H4 (cell line): ENCODE measurements around the gene SLC6A6. TPM values are rescaled to one million over a fixed set of nuclear protein-coding genes. Genes with fewer than 3 reads are reported as not detected.

Experiments used
- DNase-seq: peaks from one replicate; pipeline ENCODE4 v3.0.0-alpha.2; 2015; ENCODE audit warnings: low spot score
- total RNA-seq: library from RNA; depleted of rRNA; stranded (reverse); fragments of >200 nt; shearing (Covaris generic); gene quantifications from 2 replicates; pipeline ENCODE4 v1.2.3, GENCODE V29; 2014

The SLC6A6 gene
- total RNA-seq, 1 experiment from 2014 or later, result 29.8 TPM

DNA sequence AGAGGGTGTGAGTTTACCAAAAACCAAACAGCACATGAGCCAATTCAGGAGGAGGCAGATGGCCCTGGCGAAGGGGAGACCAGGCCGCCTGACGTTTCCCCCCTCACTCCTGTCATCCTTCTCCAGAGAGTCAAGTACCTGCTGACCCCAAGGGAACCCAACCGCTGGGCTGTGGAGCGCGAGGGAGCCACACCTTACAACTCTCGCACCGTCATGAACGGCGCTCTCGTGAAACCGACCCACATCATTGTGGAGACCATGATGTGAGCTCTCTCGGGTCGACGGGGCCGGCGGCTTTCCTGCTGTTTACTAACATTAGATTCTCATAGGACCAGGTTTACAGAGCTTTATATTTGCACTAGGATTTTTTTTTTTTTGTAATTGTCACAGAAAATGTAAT, 82.3 kb downstream of the SLC6A6 start:
- no peak for DNase-seq

DNA sequence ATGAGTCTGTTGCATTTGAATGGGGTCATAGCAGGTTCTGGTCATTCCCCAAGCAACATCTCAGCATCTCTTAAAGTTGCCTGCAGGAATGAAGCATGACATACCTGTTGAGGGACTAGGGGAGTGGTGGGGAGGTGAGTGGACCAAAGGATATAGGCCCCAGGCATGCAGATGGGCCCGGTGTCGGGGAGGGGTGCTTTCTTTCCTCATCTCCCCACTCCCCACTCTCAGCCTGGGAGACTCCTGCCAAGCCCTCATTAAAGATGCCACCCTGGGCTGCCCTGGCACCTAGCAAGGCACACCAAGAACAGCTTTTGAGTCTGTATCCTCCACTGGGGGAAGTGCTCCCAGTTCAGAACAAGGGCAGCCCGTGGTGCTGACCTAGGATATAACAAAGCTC, 83.6 kb downstream of the SLC6A6 start:
- DNase-seq, result no peak

DNA sequence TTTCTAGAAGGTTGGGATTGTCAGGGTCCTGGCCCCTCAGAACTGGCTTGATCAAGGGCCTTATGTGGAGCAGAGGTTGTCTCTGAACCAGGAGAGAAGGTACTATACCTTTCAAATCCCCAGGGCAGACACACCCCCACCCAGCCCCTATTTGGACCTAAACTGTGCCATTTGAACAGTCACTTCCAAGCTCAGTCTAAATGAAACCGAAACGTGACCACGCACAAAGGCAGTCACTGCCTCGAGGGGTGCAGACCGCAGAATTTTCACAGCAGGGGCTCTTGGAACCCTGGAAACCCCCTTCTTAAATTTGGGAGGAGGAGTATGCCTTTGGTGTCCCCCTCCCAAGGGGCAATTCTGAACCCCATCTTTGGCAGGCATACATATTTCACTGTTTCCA, 84.1 kb downstream of the SLC6A6 start:
- DNase-seq, result no peak

DNA sequence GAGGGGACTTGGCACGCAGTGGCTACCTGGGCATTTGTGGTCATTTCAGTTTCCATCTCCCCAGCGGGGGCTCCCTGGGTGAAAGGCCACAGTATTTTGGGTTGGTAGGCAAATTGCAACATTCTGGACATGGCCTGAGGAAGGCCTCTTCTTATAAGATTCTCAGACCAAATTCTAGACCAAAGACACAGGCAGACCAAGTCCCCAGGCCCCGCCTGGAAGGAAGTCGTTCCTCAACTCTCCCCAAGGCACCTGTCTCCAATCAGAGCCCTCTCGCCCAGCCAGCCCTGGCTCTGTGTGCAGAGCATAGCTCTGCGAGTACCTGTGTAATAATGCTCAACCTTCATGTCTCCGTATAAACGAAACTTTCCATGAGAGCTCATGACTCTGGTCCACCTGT, 84.7 kb downstream of the SLC6A6 start:
- no peak for DNase-seq

DNA sequence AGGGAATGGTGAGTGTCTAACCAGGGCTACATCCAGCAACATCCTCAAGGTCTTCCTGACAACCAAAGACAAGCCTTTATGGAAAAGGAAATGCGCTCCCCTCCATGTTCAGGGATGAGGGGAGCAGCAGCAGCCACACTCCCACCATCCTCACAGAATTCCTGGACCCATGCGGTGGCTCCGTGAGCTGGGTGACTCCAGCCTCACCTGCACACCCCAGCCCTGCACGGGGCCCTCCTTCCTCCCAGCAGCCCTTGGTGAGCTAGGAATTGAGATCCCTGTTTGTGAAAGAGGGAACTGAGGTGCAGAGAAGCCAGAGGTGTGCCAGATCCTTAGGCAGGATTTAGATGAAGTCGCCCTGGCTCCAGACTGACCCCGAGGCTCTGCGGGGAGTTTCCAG, 85.4 kb downstream of the SLC6A6 start:
- no peak for DNase-seq

DNA sequence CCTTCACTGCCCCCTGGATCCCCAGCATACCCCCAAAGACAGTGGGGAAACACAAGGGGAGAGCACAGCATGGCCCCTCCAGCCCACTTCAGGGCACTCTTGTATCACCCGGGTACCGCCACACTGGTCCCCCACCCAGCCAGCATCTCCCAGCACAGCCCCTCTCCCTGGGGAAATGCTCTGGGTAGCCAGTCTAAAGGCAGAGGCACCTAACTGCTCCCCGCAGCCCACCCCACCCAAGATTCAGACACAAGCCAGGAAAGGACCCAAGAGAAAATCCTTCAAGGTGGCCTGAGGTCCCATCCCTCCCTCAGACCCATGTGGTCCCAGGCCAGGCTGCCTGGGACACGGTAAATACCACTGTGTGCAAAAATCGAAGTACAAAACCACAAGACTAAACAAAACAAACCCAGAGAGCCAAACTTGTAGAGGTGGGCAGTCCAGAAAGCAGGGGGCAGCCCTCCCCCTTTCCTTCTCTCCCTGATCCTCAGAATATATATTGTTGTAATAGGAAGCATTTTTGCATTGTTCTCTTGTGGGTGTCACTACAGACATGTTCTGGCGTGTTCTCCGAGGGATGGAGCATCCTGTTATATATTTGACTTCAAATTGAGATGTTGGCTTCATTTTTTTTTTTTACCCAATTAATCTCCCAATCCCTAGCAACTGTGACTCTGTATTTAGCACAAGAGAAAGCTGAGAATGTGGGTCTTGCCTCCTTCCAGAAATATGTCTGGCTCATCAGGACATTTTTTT, 86.1 kb downstream of the SLC6A6 start:
- no peak for DNase-seq

DNA sequence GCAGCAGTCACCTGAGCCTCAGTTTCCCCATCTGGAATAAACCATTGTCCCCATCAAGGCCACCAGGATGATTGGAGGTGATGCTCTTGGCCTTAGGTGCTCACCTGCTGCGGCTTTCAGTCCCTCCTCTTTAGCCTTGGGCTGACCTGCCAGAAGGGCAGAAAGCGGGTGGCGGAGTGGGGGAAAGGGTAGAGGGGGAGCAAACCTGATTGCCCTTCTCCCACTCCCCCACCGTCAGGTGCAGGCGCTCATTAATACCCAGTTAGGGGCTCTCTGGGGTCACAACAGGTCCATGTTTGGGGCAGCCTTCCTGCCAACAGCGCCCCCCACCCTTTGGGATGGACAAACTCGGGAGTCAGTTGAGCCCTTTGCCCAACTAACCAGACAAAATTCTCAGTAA, 87.2 kb downstream of the SLC6A6 start:
- no peak for DNase-seq

DNA sequence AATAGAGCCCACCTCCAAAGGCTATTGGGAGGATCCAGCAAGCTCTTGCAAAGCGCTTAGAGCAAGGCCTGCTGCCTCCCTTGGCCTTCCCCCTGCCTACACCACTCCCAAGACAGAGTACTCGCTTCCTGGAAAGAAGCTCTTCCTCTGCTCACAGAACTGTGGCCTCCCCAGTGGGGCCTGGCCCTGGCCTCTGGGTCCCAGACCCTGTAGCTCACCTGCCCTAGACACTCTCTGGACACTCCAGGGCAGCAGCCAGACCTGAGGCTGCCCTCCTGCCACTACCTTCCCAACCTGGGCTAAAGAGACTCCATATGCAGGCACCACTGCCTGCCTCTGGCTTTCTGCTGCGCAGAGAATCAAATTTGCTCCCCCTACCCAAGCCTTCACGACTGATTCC, 87.8 kb downstream of the SLC6A6 start:
- DNase-seq, result no peak

DNA sequence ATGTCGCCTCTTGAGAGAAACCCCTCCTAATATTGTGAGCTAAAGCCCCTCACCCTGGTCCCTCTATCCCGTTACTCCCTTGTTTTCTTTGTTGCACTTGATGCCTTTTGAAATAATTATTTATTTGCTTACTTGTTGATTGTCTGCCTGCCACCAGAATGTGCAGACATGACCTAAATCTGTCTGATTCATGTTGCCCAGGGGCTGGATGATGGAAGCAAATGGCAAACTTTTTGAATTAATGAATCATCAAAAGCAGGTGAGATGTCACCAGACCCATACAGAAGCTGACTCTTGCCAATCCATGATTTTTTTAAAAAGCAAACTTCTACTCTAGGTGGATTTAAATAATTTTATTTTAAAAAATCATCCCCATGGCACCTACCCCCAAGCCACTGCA, 88.4 kb downstream of the SLC6A6 start:
- no peak for DNase-seq

DNA sequence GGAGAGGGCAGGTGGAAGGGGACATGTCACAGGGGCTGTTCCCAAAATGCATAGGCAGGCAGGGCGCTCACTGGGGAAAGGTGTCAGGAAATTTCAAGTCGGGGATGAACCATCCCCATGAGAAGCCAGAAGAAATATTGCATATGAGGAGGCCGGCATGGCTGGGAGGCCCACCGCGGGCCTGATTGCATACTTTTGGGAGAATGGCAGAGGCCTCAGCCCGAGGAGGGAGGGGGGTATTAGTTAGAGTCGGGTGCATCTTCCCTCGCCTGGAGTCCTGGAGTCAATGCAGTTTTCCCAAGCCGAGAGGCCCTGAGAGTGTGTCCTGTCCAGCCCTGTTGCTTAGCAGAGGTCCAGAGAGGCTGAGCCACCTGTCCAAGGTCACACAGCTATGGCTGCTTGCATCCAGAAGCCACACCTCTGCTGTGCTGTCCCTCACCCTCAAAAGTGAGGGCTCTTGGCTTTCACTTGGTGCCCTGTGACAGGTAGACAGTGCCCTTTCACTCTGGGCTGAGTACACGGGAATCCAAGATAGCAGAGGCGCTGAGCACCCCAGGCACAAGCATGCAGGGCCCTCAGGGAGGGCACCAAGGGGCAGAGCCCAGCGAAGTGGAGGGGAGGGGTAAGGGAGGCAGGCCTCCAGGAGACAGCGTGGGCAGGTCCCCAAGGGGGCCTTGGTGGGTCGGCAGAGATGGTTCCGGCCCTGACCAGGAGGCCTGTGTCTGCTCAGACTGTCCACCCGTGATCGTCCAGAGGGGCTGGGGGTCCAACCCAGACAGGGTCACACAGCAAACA, 89.2 kb downstream of the SLC6A6 start:
- no peak for DNase-seq

DNA sequence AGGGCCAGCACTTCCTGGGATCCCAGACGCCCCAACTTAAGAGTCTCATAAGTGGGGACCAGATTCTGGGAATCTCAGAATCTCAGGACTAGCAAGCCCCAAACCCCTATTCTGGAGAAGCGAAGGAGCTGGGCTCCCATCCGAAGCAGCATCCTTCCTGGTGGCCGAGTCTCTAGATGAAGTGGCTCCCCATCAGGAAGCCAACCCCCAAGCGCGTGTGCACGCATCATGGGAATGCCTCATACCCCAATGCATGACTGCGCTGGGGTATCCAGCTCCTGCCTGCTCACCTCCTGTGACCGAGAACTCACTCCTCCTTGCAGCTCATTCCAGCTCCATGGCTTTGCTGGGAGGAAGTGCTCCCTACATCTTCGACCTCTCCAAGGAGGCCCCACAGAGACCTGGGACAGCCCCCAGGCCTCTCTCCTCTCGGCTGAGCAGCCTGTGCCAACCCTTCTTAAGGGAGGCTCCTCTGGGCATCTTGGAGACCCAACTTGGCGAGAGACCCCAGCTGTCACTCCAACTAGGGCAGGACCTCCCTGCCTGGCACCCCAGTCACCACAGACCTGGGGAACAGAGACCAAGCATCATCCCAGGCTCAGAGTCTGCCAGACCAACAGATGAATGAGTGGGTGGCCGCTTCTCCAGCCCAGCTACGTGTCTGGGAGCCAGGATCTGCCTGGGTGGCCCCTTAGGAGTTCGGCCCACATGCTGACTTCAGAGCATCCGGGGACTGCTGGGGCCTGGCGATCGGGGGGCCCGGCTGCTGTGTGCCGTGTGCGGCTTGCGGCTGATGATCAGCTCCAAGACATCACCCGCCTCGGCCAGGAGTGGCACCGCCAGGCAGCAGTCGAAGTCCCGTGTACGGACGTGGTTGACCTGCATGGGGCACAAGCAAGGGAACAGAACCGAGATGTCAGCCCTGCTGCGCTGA, 90.8 kb downstream of the SLC6A6 start:
- no peak for DNase-seq

DNA sequence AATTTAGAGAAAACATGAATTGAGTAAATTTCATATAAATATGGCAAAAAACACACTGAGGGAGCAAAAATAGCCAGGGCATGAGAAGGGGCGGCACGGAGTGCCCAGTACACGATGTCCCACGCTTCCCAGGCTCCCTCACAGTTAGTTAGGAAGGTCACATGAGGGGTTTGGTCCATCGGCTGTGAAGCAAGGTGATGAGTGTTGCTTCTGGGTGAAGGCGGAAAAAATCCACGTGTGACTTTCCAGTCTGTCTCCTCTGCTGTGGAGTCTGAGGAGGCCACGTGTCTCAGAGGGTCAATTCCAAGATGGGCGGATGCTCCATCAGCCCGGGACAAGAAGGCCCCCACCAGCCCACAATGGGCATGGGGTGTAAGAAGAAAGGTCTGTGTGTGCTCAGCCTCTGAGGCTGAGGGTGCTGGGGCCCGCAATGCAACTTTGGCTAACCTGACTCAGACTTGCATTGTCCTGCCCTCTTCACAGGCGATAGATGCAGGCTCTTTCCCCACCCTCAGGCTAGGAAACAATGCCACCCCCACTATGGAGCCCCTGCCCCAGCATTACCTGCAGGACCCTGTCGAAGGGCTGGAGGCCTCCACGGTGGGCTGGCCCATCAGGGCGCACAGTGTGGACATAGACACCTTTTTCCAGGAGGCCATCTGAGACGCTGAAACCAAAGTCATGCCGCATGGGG, 92.0 kb downstream of the SLC6A6 start:
- DNase-seq, result no peak

DNA sequence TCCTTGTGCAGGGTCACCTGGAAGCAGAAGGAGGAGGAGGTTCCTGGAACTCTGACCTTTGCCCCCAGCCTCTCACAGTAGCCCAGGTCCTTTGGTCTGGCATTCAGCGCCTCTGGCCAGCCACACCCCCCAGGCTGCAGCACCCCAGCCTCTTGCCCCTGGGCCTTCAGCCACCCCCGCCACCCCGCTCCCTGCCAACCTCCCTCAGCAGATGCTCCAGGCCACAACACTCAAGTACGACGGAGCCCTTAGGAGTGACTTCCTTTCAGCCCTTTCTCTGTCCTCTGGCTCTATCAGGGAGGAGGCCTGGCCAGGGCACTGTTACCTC, 92.5 kb downstream of the SLC6A6 start:
- DNase-seq, result no peak

DNA sequence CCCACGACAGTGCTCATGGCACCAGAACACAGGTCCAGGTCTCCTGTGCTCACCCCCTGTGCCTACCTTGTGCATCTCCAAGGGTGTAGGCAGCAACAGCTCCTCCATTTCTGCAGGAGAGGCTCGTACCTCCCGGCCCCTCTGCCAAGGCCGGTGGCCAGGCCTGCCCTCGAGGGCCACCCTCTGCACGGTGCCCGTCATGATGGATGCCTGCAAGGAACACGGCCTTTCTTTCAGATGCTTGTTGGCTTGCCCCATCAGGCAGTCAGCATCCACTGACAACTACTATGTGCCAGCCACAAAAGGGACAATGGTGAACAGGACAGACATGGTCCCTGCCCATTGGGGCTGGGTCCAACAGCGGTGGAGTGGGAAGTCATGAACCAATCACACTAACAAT, 93.9 kb downstream of the SLC6A6 start:
- no peak for DNase-seq

DNA sequence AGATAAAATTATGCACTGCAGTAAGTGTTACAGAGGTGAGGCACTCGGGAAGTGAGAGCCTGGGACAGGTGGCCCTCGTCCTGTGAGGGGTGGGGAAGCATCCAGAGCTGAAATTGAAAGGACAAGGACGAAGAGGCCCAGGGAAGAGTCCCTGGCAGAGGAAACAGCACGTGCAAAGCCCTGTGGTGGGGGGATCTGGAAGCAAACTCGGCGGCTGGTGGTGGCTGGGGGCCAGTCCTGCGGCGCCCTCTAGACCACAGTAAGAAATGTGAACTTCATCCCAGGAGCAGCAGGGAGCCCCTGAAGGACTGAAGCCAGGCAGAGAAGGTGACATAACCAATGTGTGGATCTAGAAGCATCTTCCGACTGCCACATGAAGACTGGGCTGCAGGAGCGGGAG, 94.9 kb downstream of the SLC6A6 start:
- DNase-seq, result no peak

DNA sequence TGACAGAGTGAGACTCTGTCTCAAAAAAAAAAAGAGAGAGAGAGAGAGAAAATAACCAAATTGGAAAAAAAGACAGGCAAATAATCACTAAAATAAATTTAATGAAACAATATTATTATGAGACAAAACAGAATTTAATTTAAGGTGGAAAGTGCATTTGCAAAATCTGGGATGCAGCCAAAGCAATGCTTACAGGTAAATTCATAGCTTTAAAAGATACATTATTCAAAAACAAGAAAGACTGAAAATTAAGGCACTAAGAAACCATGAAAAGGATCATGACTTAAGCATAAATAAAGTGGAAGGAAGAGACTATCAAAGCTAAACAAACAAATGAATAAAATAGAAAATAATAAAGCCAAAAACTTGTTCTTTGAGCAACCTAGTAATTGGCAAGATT, 100.1 kb downstream of the SLC6A6 start:
- no peak for DNase-seq

DNA sequence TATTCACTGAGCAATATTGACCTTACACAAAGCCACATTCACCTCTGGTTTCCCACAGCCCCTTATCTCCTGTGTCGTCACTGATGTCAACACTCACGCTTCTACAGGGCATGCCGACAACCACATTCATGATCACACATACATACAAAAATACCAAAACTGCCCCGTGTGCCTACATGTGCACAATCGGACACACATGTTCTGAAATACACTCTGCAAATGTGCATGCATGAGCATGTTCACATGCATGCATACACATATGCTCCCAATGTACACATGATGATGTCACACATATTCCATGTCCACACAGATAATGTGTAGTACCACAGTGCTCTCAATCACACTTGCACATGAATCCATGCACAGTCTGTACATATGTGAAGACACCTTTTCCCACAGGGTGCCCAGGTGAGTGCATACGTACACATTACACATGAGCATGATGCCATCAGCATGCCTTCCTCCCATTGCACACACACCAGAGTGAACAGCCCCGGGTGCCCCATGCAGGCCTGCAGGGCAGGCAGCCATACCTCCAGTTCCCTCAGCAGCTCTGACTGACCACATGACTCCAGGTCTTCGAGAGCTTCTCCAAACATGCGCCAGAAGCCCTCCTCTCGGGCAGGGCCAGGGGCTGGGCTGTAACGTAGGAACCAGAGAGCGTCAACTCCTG, 100.8 kb downstream of the SLC6A6 start:
- DNase-seq, result no peak

DNA sequence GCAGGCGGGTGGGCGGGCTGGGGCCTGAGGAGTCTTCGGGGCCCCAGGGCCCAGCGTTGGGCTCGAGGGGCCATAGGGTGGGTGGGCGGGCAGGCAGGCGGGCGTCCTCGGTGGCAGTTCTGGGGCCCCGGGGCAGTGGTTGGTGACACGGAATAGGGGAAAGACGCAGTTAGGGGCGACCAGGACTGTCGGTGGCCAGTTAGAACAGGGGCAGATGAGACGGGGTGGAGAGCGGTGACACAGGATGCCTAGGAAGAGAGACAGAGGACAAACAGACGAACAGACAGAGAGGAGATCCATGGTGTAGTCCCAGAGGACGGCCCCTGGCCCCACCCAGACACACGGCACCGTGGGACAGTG, 101.3 kb downstream of the SLC6A6 start:
- DNase-seq, result no peak

DNA sequence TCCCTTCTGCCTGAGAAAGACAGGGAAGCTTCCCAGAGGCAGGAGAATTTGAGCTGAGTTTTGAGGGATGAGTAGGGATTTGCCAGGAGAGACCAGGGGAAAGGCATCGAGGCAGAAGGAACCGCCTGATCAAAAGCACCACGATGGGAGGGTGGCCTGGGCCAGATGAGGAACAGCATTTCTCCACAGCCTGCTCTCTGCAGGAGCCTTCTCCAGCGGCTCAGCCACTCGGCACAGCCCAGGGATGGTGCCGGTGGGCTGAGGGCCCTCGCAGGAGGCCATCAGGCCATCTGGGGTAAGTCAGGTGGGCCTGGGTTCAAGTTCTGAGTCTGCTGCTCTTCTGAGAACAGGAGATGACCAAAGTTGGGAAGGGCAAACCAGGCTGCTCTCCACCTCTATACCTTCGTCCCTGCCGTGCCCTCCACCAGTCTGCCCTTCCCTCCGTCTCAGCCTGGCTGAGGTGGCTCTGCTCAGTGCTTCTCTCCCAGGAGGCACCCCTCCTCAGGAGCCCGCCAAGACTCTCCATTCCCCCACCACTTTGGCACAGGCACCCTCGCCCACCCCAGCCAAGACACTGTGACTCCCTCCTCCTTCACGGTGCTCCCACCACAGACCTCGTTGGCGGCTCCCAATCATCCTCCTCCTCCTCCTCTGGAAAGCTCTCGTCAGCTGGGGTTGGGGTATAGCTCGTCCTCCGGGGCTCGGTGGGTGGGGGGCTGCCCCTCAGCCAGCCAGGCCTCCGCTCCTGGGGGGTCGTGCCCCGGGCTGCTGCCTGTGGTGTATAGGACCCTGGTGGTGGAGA, 102.8 kb downstream of the SLC6A6 start:
- no peak for DNase-seq

DNA sequence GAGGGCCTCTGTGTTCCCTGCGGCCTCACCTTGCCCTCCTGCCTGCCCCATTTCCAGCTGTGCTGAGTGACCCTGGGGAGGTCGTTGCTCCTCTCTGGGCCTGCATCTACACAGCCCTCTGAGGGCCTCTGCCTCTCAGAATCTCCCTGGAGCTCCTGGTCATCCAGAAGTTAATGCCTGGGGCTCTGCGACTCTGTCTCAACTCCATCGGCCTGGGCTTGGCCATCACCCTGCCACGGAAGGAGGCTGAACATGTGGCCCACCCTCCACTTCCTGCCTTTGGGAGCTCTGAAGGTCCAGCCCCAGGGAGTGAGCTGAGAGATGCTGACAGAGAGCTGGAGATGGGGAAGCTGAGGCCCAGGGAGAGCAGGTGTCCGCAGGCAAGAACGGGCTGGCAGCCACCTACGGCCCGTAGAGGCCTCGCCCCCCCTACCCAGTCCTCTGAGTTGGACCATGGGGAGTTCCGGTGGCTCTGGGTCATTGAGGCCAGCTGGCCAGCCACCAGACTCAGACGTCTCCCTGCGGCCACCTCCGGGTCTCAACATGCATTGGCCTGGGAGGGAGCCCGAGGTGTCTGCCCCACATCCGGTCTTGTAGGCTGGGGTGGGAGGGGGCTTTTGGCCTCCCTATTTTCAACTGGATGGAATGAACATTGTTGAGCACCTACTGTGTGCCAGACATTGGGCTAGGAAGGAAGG, 103.5 kb downstream of the SLC6A6 start:
- no peak for DNase-seq
